Effector memory CD4-positive, alpha-beta T cell (primary cell): ENCODE data around the gene GPS2.

Source experiments
- DNase-seq, 3 donors: peaks; one replicate each; pipeline ENCODE4 v3.0.0-alpha.2; 2020
- H3K27ac ChIP-seq: 2 replicates; pipeline ENCODE4 v1.7.0; 2013; ENCODE audit warnings: mild to moderate bottlenecking, low read length, moderate library complexity; ENCODE audit not compliant: insufficient read depth, poor library complexity, severe bottlenecking
- H3K27me3 ChIP-seq: replicated peaks from 2 replicates; pipeline ENCODE4 v1.7.0; 2013; ENCODE audit warnings: mild to moderate bottlenecking, low read length; ENCODE audit not compliant: insufficient read depth, control insufficient read depth, poor library complexity, severe bottlenecking
- H3K36me3 ChIP-seq: 2 replicates; pipeline ENCODE4 v1.7.0; 2013; ENCODE audit warnings: mild to moderate bottlenecking, low read length, moderate library complexity; ENCODE audit not compliant: control insufficient read depth, insufficient read depth
- H3K4me1 ChIP-seq: 2 replicates; pipeline ENCODE4 v1.7.0; 2013; ENCODE audit warnings: low read length, mild to moderate bottlenecking; ENCODE audit not compliant: control insufficient read depth, insufficient read depth, poor library complexity, severe bottlenecking
- H3K4me3 ChIP-seq: 2 replicates; pipeline ENCODE4 v1.7.0; 2013; ENCODE audit warnings: low read length, low read depth, mild to moderate bottlenecking; ENCODE audit not compliant: insufficient read depth, poor library complexity, severe bottlenecking
- H3K9me3 ChIP-seq: 2 replicates; pipeline ENCODE4 v1.7.0; 2013; ENCODE audit warnings: mild to moderate bottlenecking, low read length, moderate library complexity; ENCODE audit not compliant: control insufficient read depth

GPS2 gene

DNA sequence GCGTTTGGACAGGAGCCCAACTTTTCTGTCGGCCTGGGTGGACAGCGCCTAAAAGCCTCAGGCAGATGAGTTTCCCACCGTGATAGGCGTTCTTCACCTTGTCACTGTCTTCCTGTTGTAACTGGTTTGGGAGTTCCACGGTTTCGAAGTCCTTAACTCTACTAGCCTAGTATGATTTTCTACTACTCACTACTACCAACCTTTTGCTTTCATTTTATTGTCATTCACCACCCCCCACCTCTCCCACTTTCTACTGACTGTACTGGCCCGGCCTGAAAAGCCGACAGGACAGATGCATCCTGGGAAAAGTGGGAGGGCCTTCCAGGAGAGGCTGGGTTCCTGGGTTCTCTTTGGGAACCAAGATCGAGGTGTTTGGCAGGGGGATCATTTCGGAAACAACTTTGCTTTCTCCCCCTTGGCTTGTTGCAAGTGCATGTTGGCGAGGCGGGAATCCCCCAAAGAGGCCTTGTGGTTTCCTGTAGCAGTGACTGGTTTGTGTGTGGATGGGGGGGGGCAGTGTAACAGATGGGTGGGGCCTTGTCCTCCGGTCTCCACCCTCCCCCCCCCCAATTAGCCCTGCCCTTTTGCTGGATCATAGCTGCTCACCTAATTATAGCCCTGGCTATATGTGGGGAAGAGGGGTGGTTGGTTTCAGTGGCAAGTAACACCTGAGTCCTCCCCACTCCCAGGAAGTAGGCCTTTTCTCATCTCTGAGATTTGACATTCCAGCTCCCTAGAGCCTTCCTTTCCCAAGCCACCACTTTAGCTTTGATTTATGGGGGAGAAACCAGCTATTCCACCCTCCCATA lies 6.3 kb downstream of the GPS2 start:
- Histone ChIP-seq H3K27me3 (no peaks in the 10 kb centered on the region), H3K4me1 (peaks cover 27% of the 10 kb centered on the region), H3K27ac (peak overlapping the region; percentile 98), H3K4me3 (peak overlapping the region; percentile 93), H3K9me3 (no peaks in the 10 kb centered on the region), H3K36me3 (peaks cover 44% of the 10 kb centered on the region)
- peak; percentile 89 to 90 (median 89) for DNase-seq

DNA sequence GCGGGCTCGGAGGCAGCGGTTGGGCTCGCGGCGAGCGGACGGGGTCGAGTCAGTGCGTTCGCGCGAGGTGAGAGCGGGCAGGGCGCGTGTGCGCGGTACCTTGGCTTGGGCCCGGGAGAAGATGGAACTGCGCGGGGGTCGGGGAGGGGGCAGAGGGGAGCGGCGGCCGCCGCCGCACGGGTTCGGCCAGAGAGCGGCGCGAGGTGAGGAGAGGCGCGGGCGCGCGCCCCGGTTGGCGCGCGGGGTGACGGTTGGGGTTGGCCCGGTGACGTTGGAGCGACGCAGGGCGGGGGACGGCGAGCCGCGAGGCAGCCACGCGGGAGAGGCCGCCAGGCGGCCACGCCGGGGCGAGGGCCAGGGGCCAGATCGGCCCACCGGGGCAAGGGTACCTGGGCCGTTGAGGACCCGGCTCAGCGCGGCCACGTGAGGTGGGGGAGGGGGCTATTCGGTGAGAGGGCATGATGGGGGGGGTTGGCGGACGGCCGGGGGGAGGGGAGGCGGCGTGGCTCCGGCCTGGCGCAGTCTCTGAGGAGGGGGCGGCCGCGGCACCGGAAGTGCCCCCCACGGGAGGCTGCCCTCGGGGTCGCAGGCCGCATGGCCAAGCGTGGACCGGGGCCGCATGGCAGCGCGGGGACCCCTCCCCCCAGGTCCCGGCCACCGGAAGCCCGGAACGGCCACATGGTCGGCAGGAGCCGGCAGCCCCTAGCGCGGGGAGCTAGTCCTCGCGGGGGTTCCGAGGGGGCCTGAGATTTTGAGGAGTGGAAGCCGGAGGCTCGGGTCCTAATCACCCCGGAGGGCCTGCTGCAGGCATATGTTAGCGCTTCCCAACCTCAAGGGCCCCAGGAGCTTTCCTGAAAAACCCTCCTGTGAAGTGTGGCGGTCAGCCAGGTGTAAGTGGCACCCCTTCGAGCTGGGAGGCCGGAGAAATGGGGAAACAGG lies 7.2 kb downstream of the GPS2 start:
- DNase-seq = peak; percentile 42 to 57 (median 48)
- H3K36me3 ChIP-seq = peaks cover 36% of the 10 kb centered on the region
- peak overlapping the region; percentile 93 for H3K4me3 ChIP-seq
- H3K27ac ChIP-seq = peak overlapping the region; percentile 98
- peaks cover 23% of the 10 kb centered on the region for H3K4me1 ChIP-seq
- no peaks in the 10 kb centered on the region for H3K27me3 ChIP-seq
- H3K9me3 ChIP-seq = no peaks in the 10 kb centered on the region

DNA sequence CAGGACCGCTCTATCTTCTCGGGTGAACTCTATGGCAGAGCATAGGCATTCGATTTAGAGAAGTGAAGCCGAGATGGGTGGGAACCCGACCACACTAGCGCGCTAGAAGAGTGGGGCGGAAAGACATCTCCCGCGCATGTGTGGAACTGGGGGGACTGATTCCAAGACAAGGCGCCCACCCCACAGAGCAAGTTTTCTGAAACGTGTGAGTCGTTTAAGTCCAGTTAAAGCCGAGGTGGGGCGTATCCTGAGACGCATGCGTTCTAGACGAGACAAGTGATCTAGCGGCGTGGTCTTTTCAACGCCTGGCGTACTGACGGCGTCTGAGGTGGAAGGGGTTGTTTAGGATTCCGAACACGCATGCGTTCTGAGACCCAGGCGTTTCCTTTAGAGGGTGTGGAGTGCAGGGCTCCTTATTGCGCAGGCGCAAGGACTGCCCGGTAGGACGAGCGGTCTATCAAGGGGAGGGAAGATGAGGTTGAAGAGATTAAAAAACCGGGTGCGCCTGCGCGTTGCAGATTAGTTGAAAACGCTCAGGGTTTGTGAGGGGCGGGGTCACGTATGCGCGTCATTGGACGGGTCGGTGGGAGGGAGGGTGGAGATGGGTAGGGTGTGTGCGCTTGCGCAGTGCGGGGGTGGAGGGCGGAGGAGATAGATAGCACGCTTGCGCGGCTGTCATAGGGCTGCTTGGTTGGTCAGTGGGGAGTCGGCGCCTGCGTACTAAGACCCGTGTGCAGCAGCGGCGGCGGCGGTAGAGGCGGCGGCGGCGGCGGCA lies 8.1 kb downstream of the GPS2 start, which contains the start of gene EIF5A:
Gene EIF5A (plus strand): TSS at position 718 of the 775 bp plus-strand sequence. CDS start 2,008 bp downstream, outside the sequence.
- Histone ChIP-seq H3K27me3 (no peaks in the 10 kb centered on the region), H3K4me1 (peaks cover 18% of the 10 kb centered on the region), H3K9me3 (no peaks in the 10 kb centered on the region), H3K4me3 (peak within 1 kb of the TSS; percentile 93), H3K27ac (peak within 1 kb of the TSS; percentile 98), H3K36me3 (peaks cover 28% of the 10 kb centered on the region)
- DNase-seq = peak; percentile 100

DNA sequence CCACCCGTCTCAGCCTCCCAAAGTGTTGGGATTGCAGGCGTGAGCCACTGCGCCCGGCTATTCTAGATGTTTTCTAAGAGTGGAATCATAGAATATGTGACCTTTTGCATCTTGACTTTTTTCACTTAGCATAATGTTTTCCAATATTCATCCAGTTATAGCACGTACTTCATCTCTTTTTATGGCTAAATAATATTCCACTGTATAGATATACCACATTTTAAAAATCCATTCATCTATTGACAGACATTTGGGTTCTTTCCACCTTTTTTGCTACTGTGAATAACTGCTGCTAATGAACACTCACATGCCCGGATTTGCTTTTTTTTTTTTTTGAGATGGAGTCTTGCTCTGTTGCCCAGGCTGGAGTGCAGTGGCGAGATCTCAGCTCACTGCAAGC lies 11.0 kb downstream of the GPS2 start:
- no peaks in the 10 kb centered on the region for H3K9me3 ChIP-seq

DNA sequence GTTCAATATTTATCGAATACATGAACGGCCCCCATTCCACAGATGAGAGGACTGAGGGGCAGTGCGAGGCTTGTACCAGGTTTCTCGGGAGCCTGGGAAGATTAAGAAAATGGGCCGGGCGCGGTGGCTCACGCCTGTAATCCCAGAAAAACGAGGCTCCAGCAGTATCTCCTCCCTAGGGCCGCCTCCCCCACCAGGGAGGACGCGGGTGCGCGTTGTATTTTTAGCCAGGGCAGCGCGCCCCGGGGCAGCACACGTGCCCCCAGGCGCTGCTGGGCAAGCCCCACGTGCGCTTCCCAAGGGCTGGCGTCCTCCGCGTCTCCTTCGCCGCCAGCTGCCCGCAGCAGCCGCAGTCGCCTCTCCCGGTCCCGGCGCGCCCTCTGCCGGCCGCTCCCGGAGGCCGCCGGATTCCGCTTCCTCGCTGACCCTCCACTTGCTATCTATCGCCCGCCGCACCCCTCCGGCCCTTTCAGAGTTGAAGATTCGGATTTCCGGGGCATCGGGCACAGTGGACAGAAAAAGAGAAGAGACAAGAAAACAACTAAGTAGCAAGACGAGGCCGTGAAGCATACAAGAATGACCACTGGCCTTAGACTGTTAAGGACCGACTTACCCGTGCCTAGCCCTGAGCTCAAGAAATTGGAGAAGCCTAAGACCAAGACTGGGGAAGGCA lies 18.8 kb downstream of the GPS2 start:
- Histone ChIP-seq H3K9me3 (no peaks in the 10 kb centered on the region), H3K4me1 (peaks cover 23% of the 10 kb centered on the region), H3K36me3 (no peaks in the 10 kb centered on the region), H3K4me3 (peak overlapping the region; percentile 25), H3K27ac (no peak overlapping the region), H3K27me3 (no peaks in the 10 kb centered on the region)
- peak; percentile 44 to 57 (median 45) for DNase-seq

More for the DNA sequence above, 11.0 kb downstream of the GPS2 start:
- peaks cover 1% of the 10 kb centered on the region for H3K36me3 ChIP-seq
- no peak overlapping the region for H3K27ac ChIP-seq
- H3K27me3 ChIP-seq = no peaks in the 10 kb centered on the region
- no peak overlapping the region for H3K4me3 ChIP-seq
- DNase-seq = no peak
- H3K4me1 ChIP-seq = peaks cover 1% of the 10 kb centered on the region

DNA sequence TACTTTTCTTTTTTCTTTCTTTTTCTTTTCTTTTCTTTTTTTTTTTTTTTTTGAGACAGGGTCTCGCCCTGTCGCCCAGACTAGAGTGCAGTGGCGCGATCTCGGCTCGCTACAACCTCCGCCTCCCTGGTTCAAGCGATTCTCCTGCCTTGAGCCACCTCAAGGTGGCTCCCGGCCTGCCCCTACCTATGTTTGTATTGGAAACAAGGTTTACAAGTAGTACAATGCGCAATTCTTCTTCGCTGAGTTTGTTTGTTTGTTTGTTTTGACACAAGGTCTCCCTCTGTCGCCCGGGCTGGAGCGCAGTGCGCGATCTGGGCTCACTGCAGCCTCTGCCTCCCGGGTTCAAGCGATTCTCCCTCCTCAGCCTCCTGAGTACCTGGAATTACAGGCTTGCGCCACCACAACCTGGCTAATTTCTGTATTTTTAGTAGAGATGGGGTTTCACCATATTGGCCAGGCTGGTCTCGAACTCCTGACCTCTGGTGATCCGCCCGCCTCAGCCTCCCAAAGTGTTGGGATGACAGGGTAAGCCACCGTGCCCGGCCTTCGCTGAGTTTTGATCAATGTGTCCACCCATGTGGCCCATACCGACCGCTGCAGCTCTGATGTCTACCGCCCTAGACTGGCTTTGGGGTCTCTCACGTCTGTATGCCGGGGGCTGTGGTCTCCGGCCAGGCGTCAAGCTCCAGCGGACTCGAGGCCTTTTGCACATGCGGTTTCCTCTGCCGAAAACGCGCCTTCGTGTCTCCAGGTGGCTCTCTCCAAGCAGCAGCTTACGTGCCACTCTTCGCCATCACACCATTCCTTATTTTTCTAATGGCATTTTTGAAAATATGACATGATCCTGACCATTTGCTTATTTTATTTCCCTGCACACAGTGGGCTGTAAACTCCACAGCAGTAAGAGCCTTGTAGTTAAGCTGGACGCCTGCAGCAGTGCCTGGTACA lies 19.7 kb downstream of the GPS2 start:
- Histone ChIP-seq H3K27ac (no peak overlapping the region), H3K4me1 (peaks cover 23% of the 10 kb centered on the region), H3K4me3 (peak overlapping the region; percentile 51), H3K9me3 (no peaks in the 10 kb centered on the region), H3K36me3 (no peaks in the 10 kb centered on the region), H3K27me3 (no peaks in the 10 kb centered on the region)
- DNase-seq = no peak

DNA sequence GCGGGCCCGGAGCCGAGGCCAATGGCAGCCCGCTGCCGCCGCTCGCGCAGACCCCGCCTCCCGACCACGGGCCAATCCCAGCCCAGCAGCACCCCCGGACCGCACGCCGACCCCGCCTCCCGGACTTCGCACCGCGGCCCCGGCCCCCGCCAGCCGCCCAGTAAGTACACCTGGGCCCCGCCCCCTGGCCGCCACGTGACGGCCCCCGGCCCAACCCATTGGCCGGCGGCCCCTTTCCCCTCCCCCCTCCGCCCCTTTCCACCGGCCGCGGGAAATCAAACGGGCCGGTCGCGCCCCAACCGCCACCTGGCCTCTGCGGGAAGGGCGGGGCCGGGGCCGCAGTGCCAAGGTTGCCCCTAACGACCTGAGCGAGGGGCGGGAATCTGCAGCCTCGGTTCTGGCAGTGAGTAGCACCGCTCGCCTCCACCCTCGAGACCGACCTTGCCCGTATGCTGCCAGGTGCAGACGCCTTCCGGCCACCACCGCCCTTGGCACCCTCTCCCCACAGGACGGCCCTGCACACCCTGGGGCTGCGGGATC lies 20.5 kb downstream of the GPS2 start, which contains the start of gene YBX2:
Gene YBX2 (minus strand): TSS at position 26 of the 540 bp plus-strand sequence. CDS start 139 bp downstream, outside the sequence.
- Histone ChIP-seq H3K4me1 (peaks cover 23% of the 10 kb centered on the region), H3K27me3 (no peaks in the 10 kb centered on the region), H3K36me3 (no peaks in the 10 kb centered on the region), H3K9me3 (no peaks in the 10 kb centered on the region), H3K27ac (no peak within 1 kb of the TSS), H3K4me3 (peak within 1 kb of the TSS; percentile 51)
- peak; percentile 63 to 72 (median 64) for DNase-seq

DNA sequence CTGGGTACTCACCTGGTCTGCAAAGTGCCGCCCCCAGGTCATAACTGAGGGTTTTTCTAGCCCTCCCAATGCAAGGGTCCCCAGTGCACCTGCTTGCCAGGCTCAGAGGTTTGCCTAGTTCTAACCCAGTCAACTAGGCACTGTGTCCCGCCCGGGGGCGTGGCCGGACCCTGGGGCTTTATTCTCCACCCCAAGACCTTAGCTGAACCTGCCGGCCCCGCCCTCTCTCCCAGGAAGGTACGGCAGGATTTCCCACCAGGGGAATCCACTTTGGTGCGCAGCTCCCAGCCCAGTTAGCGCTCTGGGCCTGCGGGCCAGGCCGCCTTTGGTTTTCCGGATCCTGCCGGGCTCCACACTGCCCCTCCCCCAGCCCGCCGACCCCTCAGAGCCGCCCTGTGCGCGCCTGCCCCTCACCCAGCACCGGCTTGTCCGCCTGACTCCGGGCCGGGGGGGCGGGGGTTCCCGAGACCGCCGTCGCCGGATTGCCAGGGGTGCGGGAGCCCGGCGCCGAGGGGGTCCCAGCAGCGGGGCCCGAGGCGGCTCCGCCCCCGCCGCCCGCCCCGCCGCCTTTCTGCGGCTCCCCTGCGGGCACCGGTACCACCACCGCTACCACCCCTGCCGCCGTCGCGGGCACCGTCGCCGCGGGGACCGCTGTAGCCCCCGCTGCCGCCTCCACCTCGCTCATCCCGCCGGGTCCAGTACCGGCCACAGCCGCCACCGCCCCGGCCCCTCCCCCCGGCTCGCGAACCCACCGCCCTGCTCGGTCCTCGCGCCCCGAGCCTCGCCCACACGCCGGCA lies 21.1 kb downstream of the GPS2 start:
- Histone ChIP-seq H3K4me3 (peak overlapping the region; percentile 17), H3K36me3 (no peaks in the 10 kb centered on the region), H3K27me3 (no peaks in the 10 kb centered on the region), H3K9me3 (no peaks in the 10 kb centered on the region), H3K4me1 (peaks cover 23% of the 10 kb centered on the region), H3K27ac (no peak overlapping the region)
- DNase-seq = peak in 1 of 3 donors; percentile 30
